CD4-positive, CD25-positive, alpha-beta regulatory T cell (primary cell): ENCODE results near the gene DKK2. TPM values are rescaled to one million over a fixed set of nuclear protein-coding genes. Genes with fewer than 3 reads are reported as not detected.

Source experiments
- ATAC-seq, 2 donors: fragments of 150-1000 bp; cut with Tn5 transposase; one replicate each; pipeline ENCODE4 v1.10.0; 2021; ENCODE audit warnings: low read depth in 2 of 2, moderate number of reproducible peaks in 2 of 2, moderate library complexity in 1 of 2
- DNase-seq, 3 donors: peaks; one replicate each; pipeline versions ENCODE4 v3.0.0 to v3.0.0-alpha.2; 2012 to 2022; ENCODE audit warnings: mixed read lengths in 1 of 3
- H3K27ac ChIP-seq: one replicate; pipeline ENCODE4 v1.7.0; 2013; ENCODE audit warnings: mild to moderate bottlenecking, low read length; ENCODE audit not compliant: insufficient read depth, poor library complexity, severe bottlenecking
- H3K27me3 ChIP-seq: one replicate; pipeline ENCODE4 v1.7.0; 2013; ENCODE audit warnings: low read length; ENCODE audit not compliant: control insufficient read depth, insufficient read depth
- H3K36me3 ChIP-seq: one replicate; pipeline ENCODE4 v1.7.0; 2013; ENCODE audit warnings: mild to moderate bottlenecking, low read length, moderate library complexity; ENCODE audit not compliant: control insufficient read depth, insufficient read depth
- H3K4me1 ChIP-seq: 2 replicates; pipeline ENCODE4 v1.7.0; 2013; ENCODE audit warnings: mild to moderate bottlenecking, low read length; ENCODE audit not compliant: insufficient read depth, control insufficient read depth, poor library complexity, severe bottlenecking
- H3K4me3 ChIP-seq: one replicate; pipeline ENCODE4 v1.7.0; 2013; ENCODE audit warnings: low read depth, mild to moderate bottlenecking, low read length, moderate library complexity
- H3K9me3 ChIP-seq, 2 experiments: 1 replicate in 1 of 2; 2 replicates in 1 of 2; pipeline ENCODE4 v1.7.0; 2013; ENCODE audit warnings: low read length in 2 of 2, mild to moderate bottlenecking in 1 of 2, moderate library complexity in 1 of 2; ENCODE audit not compliant: control insufficient read depth in 2 of 2
- H3K27ac Mint-ChIP-seq, 3 donors: one replicate each; pipeline ENCODE4 v1.8.0; 2020 to 2022; ENCODE audit warnings: mild to moderate bottlenecking in 3 of 3, mixed read lengths in 3 of 3, moderate library complexity in 2 of 3
- H3K27me3 Mint-ChIP-seq: one replicate; pipeline ENCODE4 v1.8.0; 2022; ENCODE audit warnings: mild to moderate bottlenecking, mixed read lengths
- H3K36me3 Mint-ChIP-seq: one replicate; pipeline ENCODE4 v1.8.0; 2020; ENCODE audit warnings: mixed read lengths
- H3K4me1 Mint-ChIP-seq, 4 donors: one replicate each; pipeline ENCODE4 v1.8.0; 2020 to 2022; ENCODE audit warnings: mixed read lengths in 4 of 4, mild to moderate bottlenecking in 1 of 4
- H3K4me3 Mint-ChIP-seq, 4 donors: one replicate each; pipeline ENCODE4 v1.8.0; 2020 to 2022; ENCODE audit warnings: mild to moderate bottlenecking in 4 of 4, mixed read lengths in 4 of 4, moderate library complexity in 3 of 4
- H3K9me3 Mint-ChIP-seq, 7 donors: one replicate each; pipeline ENCODE4 v1.8.0; 2020 to 2022; ENCODE audit warnings: mixed read lengths in 7 of 7, mild to moderate bottlenecking in 3 of 7, moderate library complexity in 2 of 7
- polyA plus RNA-seq, 4 donors: library from polyadenylated mRNA; unstranded; fragments of 300-500 nt; fragmentation: Illumina TruSeq; gene quantifications; one replicate each; pipeline ENCODE4 v1.2.3, GENCODE V29; 2021
- total RNA-seq: library from RNA; stranded (reverse); gene quantifications from one replicate; pipeline ENCODE4 v1.2.3, GENCODE V29; 2022

DKK2 gene
- total and polyA plus RNA-seq, 5 donors from 2014 or later = not detected

DNA sequence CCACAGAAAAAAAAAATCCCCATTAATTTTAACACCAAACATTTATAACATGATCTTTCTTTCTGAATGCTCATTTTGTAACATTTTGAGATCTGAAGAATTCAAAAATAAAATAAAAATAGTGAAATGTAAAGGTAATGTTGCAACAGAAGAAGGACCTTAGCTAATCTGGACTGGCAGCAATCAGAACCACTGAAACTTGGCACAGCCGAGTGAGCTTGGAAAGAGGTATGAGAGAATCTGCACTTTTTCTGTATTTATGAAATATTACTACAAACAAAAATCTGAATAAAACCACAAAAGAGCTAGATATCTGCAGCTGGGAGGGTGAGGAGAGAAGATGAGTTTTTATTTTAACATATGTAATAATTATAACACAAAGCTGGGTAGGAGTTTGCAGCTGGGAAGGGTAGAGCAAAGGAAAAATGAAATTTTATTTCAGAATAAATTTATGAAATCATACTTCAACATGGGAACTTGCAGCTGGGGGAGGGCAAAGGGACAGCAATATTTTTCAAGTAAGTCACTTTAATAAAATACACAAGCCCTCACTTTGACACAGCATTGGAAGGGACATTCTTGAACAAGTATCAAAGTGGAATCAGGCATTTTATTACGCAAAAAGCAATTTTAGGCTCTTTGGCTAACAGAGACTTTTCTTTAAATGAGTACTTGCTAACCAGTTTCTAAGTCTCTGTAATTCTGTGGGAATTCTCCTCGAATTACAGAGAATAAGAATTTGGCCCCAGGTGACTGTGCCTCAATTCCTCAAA is 26.7 kb downstream of the DKK2 start:
- ATAC-seq (no peak), DNase-seq (no peak)
- no peaks in the 10 kb centered on the region for H3K36me3 Mint-ChIP-seq
- Histone ChIP-seq H3K27ac (no peak overlapping the region), H3K27me3 (no peaks in the 10 kb centered on the region), H3K36me3 (no peaks in the 10 kb centered on the region), H3K4me3 (no peak overlapping the region), H3K4me1 (no peaks in the 10 kb centered on the region), H3K9me3 (no peaks in the 10 kb centered on the region)
- H3K27me3 Mint-ChIP-seq = no peaks in the 10 kb centered on the region
- peaks cover 0 to 5% (median 0%) of the 10 kb centered on the region in 7 donors for H3K9me3 Mint-ChIP-seq
- H3K4me1 Mint-ChIP-seq = no peaks in the 10 kb centered on the region
- no peak overlapping the region for H3K4me3 Mint-ChIP-seq
- H3K27ac Mint-ChIP-seq = no peak overlapping the region

DNA sequence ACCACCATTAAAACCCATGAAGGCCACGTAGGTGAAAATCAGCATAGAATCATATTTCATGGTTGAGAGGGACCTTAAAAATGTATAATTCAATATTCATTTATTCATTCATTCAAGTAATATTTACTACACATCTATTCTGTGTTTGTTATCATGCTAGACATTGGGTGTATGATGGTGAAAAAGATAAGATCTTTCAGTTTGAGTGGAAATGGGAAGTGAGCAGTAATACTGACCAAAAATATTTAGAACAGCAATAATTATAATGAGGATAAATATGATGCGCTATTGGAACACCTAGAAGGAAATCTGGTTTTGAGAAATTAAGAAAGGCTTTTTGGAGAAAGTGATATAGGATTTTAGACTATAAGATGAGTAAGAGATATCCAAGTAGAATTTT is 28.0 kb downstream of the DKK2 start:
- DNase-seq (no peak), ATAC-seq (no peak)
- H3K36me3 ChIP-seq = no peaks in the 10 kb centered on the region
- Mint-ChIP-seq H3K4me3 (no peak overlapping the region), H3K27ac (no peak overlapping the region), H3K36me3 (no peaks in the 10 kb centered on the region), H3K9me3 (peaks cover 0 to 3% (median 0%) of the 10 kb centered on the region in 7 donors), H3K4me1 (no peaks in the 10 kb centered on the region), H3K27me3 (no peaks in the 10 kb centered on the region)
- no peaks in the 10 kb centered on the region for H3K27me3 ChIP-seq
- no peaks in the 10 kb centered on the region for H3K9me3 ChIP-seq
- H3K27ac ChIP-seq = no peak overlapping the region
- no peak overlapping the region for H3K4me3 ChIP-seq
- no peaks in the 10 kb centered on the region for H3K4me1 ChIP-seq

DNA sequence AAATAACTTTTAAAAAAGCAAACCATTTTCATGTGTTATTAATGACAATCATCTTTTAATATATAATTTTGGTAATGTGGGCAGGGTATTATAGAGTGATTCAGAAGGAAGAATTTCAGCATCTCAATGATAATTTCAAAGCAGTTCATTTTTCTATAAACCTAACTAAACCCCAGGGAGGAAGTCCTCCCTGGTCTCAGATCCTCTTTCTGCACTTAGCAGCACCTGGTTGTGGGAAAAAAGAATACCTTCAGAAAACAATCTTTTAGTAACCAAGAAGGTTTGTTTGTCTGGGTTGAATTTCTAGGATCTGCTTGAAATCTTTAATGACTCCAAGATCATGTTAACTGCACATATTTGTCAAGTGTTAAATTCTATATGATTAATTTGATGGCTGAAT is 29.9 kb downstream of the DKK2 start:
- H3K27me3 ChIP-seq = no peaks in the 10 kb centered on the region
- Mint-ChIP-seq H3K36me3 (no peaks in the 10 kb centered on the region), H3K9me3 (peaks cover 0 to 3% (median 0%) of the 10 kb centered on the region in 7 donors), H3K4me3 (no peak overlapping the region), H3K27me3 (no peaks in the 10 kb centered on the region), H3K27ac (no peak overlapping the region), H3K4me1 (no peaks in the 10 kb centered on the region)
- no peak overlapping the region for H3K4me3 ChIP-seq
- ATAC-seq = no peak
- DNase-seq = no peak
- no peaks in the 10 kb centered on the region for H3K36me3 ChIP-seq
- H3K4me1 ChIP-seq = no peaks in the 10 kb centered on the region
- H3K9me3 ChIP-seq = no peaks in the 10 kb centered on the region
- no peak overlapping the region for H3K27ac ChIP-seq

DNA sequence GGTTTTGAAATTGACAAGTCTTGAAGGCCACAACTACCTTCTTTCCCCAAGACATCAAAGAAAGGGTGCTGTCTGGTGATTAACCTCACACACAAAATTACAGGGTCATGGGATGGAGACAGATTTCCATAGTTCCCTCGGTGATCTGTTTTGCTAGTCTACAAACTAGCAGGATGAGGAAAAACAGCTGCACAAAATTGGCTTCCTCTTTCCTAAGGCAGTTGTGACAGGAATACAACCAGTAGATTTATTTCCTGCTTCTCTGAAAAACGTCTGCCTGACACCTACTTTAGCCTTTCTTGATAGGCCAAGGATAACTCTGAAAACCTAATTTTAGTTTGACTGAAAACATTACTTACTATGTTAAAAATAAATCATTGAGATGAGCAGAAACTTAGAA is 39.6 kb downstream of the DKK2 start:
- H3K27me3 ChIP-seq = no peaks in the 10 kb centered on the region
- H3K9me3 Mint-ChIP-seq = peaks cover 0 to 2% (median 0%) of the 10 kb centered on the region in 7 donors
- no peak overlapping the region for H3K4me3 Mint-ChIP-seq
- H3K4me1 Mint-ChIP-seq = no peaks in the 10 kb centered on the region
- no peak overlapping the region for H3K27ac Mint-ChIP-seq
- no peak overlapping the region for H3K27ac ChIP-seq
- H3K36me3 Mint-ChIP-seq = no peaks in the 10 kb centered on the region
- ATAC-seq (no peak), DNase-seq (no peak)
- no peaks in the 10 kb centered on the region for H3K9me3 ChIP-seq
- no peaks in the 10 kb centered on the region for H3K4me1 ChIP-seq
- H3K4me3 ChIP-seq = no peak overlapping the region
- no peaks in the 10 kb centered on the region for H3K27me3 Mint-ChIP-seq
- H3K36me3 ChIP-seq = no peaks in the 10 kb centered on the region

DNA sequence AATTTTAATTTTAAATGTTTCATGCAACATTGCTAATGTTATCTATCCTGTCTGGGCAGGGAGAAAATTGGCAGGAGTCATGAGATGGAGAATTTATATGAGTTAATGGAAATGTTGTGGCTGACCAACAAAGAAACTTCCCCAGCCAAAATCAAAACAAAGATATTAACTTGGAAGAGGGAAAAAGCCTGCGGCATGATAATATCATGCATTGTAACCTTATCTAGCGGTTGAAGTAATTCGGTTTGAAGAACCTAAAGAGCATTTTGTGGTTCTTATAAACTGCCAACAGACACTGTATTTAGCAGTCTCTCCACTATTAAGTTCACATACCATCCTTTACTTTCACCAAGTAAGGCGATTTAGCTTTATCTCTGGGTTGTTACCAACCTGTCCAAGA is 42.3 kb downstream of the DKK2 start:
- ATAC-seq = no peak
- no peaks in the 10 kb centered on the region for H3K36me3 Mint-ChIP-seq
- H3K4me3 ChIP-seq = no peak overlapping the region

DNA sequence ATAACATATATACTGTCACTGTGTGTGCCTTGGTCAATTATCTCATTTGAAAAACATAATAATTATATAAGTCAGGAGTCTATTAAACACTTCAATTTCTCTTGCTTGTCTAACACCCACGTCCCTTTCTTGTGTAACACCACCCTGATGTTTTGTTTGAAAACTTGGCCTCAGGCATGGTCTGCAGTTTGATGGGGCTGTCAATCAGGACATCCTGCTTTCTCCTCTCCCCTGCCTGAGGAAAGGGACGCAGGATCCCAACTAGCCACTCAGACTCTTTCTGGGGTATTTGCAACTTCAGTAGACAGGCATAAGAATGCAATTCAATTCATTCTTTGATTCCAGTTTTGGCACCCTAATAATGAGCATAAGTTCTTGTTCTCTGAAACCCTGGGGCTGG is 48.8 kb downstream of the DKK2 start:
- Mint-ChIP-seq H3K27me3 (no peaks in the 10 kb centered on the region), H3K4me1 (no peaks in the 10 kb centered on the region), H3K4me3 (no peak overlapping the region), H3K36me3 (no peaks in the 10 kb centered on the region), H3K27ac (no peak overlapping the region), H3K9me3 (peaks cover 0 to 5% (median 0%) of the 10 kb centered on the region in 7 donors)
- ATAC-seq (no peak), DNase-seq (no peak)
- Histone ChIP-seq H3K27ac (no peak overlapping the region), H3K36me3 (no peaks in the 10 kb centered on the region), H3K9me3 (no peaks in the 10 kb centered on the region), H3K4me1 (no peaks in the 10 kb centered on the region), H3K27me3 (no peaks in the 10 kb centered on the region), H3K4me3 (no peak overlapping the region)

More for the DNA sequence above, 42.3 kb downstream of the DKK2 start:
- no peaks in the 10 kb centered on the region for H3K4me1 ChIP-seq
- Mint-ChIP-seq H3K4me1 (no peaks in the 10 kb centered on the region), H3K27ac (no peak overlapping the region), H3K27me3 (no peaks in the 10 kb centered on the region), H3K4me3 (no peak overlapping the region), H3K9me3 (peaks cover 0 to 5% (median 0%) of the 10 kb centered on the region in 7 donors)
- H3K36me3 ChIP-seq = no peaks in the 10 kb centered on the region
- H3K9me3 ChIP-seq = no peaks in the 10 kb centered on the region
- no peak for DNase-seq
- no peaks in the 10 kb centered on the region for H3K27me3 ChIP-seq
- no peak overlapping the region for H3K27ac ChIP-seq

DNA sequence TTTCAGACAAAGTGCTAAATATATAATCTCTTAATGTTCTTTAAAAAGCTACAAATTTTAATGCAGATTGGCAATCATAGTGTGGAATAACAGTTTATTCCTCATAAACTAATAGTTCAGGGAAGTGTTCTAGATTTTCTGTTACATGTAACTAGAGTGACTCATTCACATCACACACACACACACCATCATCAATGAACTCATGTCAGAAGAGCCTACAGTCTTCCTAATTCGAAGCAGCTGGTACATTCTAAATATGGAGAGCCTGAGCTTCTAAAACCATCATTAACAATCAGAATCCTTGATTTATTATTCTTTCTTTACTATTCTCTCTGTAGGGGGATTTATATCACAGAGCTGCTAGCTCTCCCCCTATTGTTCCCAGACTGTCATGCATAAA is 49.6 kb downstream of the DKK2 start:
- Mint-ChIP-seq H3K9me3 (peaks cover 0 to 4% (median 0%) of the 10 kb centered on the region in 7 donors), H3K4me3 (no peak overlapping the region), H3K36me3 (no peaks in the 10 kb centered on the region), H3K27me3 (no peaks in the 10 kb centered on the region), H3K27ac (no peak overlapping the region), H3K4me1 (no peaks in the 10 kb centered on the region)
- H3K4me3 ChIP-seq = no peak overlapping the region
- no peaks in the 10 kb centered on the region for H3K4me1 ChIP-seq
- no peak for ATAC-seq
- H3K27ac ChIP-seq = no peak overlapping the region
- no peaks in the 10 kb centered on the region for H3K36me3 ChIP-seq
- H3K9me3 ChIP-seq = no peaks in the 10 kb centered on the region
- H3K27me3 ChIP-seq = no peaks in the 10 kb centered on the region
- DNase-seq = no peak

DNA sequence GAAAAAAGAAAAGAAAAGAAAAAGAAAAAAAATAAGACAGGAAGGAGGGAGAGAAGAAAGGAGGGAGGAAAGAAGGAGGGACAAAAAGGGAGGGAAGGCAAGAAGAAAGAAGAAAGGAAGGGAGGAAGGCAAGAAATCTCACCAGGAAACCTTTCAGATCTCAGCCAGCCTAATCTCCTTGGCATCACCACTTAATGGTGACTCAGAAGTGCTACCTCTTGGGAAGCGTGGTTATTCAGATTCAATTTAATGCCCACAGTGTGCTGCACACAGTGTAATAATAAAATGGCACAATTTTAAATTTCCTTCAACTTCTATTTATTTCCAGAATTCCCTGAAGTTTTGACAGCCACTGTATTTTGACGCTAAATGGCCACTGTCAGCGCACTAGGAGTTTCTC is 50.3 kb downstream of the DKK2 start:
- H3K27ac Mint-ChIP-seq = no peak overlapping the region
- Histone ChIP-seq H3K36me3 (no peaks in the 10 kb centered on the region), H3K4me3 (no peak overlapping the region), H3K27me3 (no peaks in the 10 kb centered on the region), H3K27ac (no peak overlapping the region), H3K4me1 (no peaks in the 10 kb centered on the region), H3K9me3 (no peaks in the 10 kb centered on the region)
- no peaks in the 10 kb centered on the region for H3K4me1 Mint-ChIP-seq
- no peak overlapping the region for H3K4me3 Mint-ChIP-seq
- ATAC-seq (no peak), DNase-seq (no peak)
- H3K36me3 Mint-ChIP-seq = no peaks in the 10 kb centered on the region
- H3K27me3 Mint-ChIP-seq = no peaks in the 10 kb centered on the region
- H3K9me3 Mint-ChIP-seq = no peaks in the 10 kb centered on the region
